Loucy (cell line): Measurements from ENCODE around the gene TMPRSS11F.

Experiments used
- H2AFZ ChIP-seq: fragments of 200-600 bp; sonication (generic); 2 replicates; pipeline ENCODE4 v1.6.0; 2016; ENCODE audit warnings: antibody characterized with exemption, mild to moderate bottlenecking, low read length, moderate library complexity
- H3F3A ChIP-seq: fragments of 200-600 bp; 2 replicates; pipeline ENCODE4 v1.6.0; 2016; ENCODE audit warnings: antibody characterized with exemption, low read depth, mild to moderate bottlenecking
- H3K27me3 ChIP-seq: fragments of 200-600 bp; sonication (generic); 2 replicates; pipeline ENCODE4 v1.6.1; 2014; ENCODE audit warnings: low read length, mild to moderate bottlenecking; ENCODE audit not compliant: insufficient read depth, poor library complexity, severe bottlenecking
- H3K36me3 ChIP-seq: fragments of 200-600 bp; sonication (generic); 2 replicates; pipeline ENCODE4 v1.6.1; 2016; ENCODE audit warnings: low read length; ENCODE audit not compliant: insufficient read depth
- H3K4me1 ChIP-seq: fragments of 200-600 bp; sonication (generic); 2 replicates; pipeline ENCODE4 v1.5.1; 2014; ENCODE audit warnings: low read length, mild to moderate bottlenecking; ENCODE audit not compliant: insufficient read depth, poor library complexity, severe bottlenecking
- H3K4me2 ChIP-seq: fragments of 200-600 bp; sonication (generic); 2 replicates; pipeline ENCODE4 v1.6.0; 2014; ENCODE audit warnings: antibody characterized with exemption, low read length, low read depth, mild to moderate bottlenecking; ENCODE audit not compliant: poor library complexity, severe bottlenecking
- H3K4me3 ChIP-seq: fragments of 200-600 bp; sonication (generic); 2 replicates; pipeline ENCODE4 v1.5.1; 2014; ENCODE audit warnings: low read length, mild to moderate bottlenecking, mixed read lengths; ENCODE audit not compliant: poor library complexity, severe bottlenecking
- H3K79me2 ChIP-seq: fragments of 200-600 bp; sonication (generic); 2 replicates; pipeline ENCODE4 v1.6.1; 2014; ENCODE audit warnings: low read length; ENCODE audit not compliant: insufficient read depth
- H3K9ac ChIP-seq: fragments of 200-600 bp; sonication (generic); 2 replicates; pipeline ENCODE4 v1.6.0; 2014; ENCODE audit warnings: mild to moderate bottlenecking, low read depth, low read length, moderate library complexity; ENCODE audit not compliant: poor library complexity, severe bottlenecking
- H3K9me2 ChIP-seq: fragments of 200-600 bp; sonication (generic); replicated peaks from 2 replicates; pipeline ENCODE4 v1.6.1; 2016; ENCODE audit warnings: low read depth, low read length, mixed read lengths
- H3K9me3 ChIP-seq: fragments of 200-600 bp; sonication (generic); 2 replicates; pipeline ENCODE4 v1.6.1; 2014; ENCODE audit warnings: mild to moderate bottlenecking, antibody characterized with exemption, low read length, low read depth; ENCODE audit not compliant: insufficient read depth
- H4K20me1 ChIP-seq: fragments of 200-600 bp; sonication (generic); 2 replicates; pipeline ENCODE4 v1.6.0; 2014; ENCODE audit warnings: antibody characterized with exemption, low read length, mild to moderate bottlenecking; ENCODE audit not compliant: insufficient read depth, poor library complexity, severe bottlenecking
- CTCF ChIP-seq: fragments of 200-600 bp; sonication (generic); conservative IDR thresholded peaks from 2 replicates; pipeline ENCODE4 v1.5.1; 2014; ENCODE audit warnings: mild to moderate bottlenecking, antibody characterized with exemption, low read length
- EZH2phosphoT487 ChIP-seq: fragments of 200-600 bp; IDR thresholded peaks from 2 replicates; pipeline ENCODE4 v1.6.1; 2018; ENCODE audit warnings: antibody characterized with exemption, mild to moderate bottlenecking, moderate library complexity, borderline replicate concordance

The TMPRSS11F gene

DNA sequence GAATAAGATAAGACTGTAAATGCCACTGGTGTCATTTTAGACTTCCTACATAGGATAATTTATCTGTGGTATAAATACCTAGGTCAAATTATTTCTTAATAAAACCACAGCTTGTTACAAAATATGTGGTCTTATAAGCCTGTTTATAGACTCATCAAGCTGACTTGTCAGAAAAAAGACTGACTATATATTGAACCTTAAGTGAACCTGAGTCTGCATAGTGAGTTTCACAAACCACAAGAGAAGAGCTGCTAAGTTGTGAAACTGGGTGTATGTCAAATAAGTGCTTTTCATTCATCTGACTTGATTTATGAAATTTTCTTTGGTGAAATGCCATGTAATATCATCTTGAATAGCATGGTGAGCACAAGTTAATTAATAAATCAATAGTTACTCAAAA is 118.0 kb downstream of the TMPRSS11F start:
- H3K27me3 ChIP-seq, result no peaks in the 10 kb centered on the region

More for the DNA sequence above, 118.0 kb downstream of the TMPRSS11F start:
- no peak overlapping the region for H3K4me3 ChIP-seq
- H3K4me2 ChIP-seq, result no peak overlapping the region
- H3K36me3 ChIP-seq, result no peaks in the 10 kb centered on the region
- H3K9ac ChIP-seq, result no peak overlapping the region
- H3K9me3 ChIP-seq, result no peaks in the 10 kb centered on the region
- no peaks in the 10 kb centered on the region for H3K4me1 ChIP-seq
- no peak for TF ChIP-seq EZH2phosphoT487
- no peak for TF ChIP-seq CTCF
- no peaks in the 10 kb centered on the region for H3K79me2 ChIP-seq
- no peak overlapping the region for H2AFZ ChIP-seq
- no peaks in the 10 kb centered on the region for H3K9me2 ChIP-seq
- no peaks in the 10 kb centered on the region for H4K20me1 ChIP-seq
- no peaks in the 10 kb centered on the region for H3F3A ChIP-seq
